Measurements from ENCODE around the gene CCDC50.

DNA sequence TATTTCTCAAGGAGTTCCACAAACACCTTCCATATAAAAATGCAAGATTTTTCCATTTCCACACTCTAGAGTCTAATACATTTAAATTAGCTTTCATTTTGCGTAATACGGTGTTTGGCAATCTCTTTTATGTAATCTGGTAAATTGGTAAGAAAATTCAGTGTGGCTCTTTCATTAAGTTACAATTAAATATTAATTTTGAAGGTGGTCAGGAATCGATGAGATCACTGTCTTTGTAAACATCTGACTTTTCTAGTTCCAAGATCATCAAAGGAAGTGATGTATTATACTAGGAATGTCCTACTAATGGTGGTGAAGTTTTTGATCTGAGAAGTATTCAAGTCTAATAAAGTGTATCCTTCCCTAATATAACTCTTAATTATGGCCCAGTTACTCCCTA lies 2.2 kb downstream of the CCDC50 start:
- TF ChIP-seq, protein P1, sequence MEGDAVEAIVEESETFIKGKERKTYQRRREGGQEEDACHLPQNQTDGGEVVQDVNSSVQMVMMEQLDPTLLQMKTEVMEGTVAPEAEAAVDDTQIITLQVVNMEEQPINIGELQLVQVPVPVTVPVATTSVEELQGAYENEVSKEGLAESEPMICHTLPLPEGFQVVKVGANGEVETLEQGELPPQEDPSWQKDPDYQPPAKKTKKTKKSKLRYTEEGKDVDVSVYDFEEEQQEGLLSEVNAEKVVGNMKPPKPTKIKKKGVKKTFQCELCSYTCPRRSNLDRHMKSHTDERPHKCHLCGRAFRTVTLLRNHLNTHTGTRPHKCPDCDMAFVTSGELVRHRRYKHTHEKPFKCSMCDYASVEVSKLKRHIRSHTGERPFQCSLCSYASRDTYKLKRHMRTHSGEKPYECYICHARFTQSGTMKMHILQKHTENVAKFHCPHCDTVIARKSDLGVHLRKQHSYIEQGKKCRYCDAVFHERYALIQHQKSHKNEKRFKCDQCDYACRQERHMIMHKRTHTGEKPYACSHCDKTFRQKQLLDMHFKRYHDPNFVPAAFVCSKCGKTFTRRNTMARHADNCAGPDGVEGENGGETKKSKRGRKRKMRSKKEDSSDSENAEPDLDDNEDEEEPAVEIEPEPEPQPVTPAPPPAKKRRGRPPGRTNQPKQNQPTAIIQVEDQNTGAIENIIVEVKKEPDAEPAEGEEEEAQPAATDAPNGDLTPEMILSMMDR (IDR thresholded peaks at IDR 0.05) = no peak
- no peak for TF ChIP-seq POLR2AphosphoS5 (IDR thresholded peaks at IDR 0.05)
